ENCODE measurements around the gene RPL31.
"Not testable (repeated sequence)": the region's sequence is repeated elsewhere in the genome, so short reads cannot be mapped to it uniquely, and the experiment has no call there.

The RPL31 gene

GRCh38 chr2:101023327-101024107, 21.4 kb downstream of the RPL31 start:
- DNase-seq (ENCODE audit: extremely low read depth in 1 of 2, low read depth in 1 of 2): no peak

- no peak for DNase-seq (ENCODE audit: extremely low read depth in 1 of 2, low read depth in 1 of 2)
Measured at GRCh38 chr2:101025561-101025960, 23.5 kb downstream of the RPL31 start.

- no peak for DNase-seq (ENCODE audit: extremely low read depth in 1 of 2, low read depth in 1 of 2)
Measured at GRCh38 chr2:101026253-101026701, 24.2 kb downstream of the RPL31 start.

GRCh38 chr2:101026923-101027469, 24.9 kb downstream of the RPL31 start:
- DNase-seq (ENCODE audit: extremely low read depth in 1 of 2, low read depth in 1 of 2): no peak

- DNase-seq (ENCODE audit: extremely low read depth in 1 of 2, low read depth in 1 of 2): no peak
Measured at GRCh38 chr2:101027852-101028251, 25.8 kb downstream of the RPL31 start.

- no peak for DNase-seq (ENCODE audit: extremely low read depth in 1 of 2, low read depth in 1 of 2)
Measured at GRCh38 chr2:101030866-101031554, 28.9 kb downstream of the RPL31 start.

- no peak for DNase-seq (ENCODE audit: extremely low read depth in 1 of 2, low read depth in 1 of 2)
Measured at GRCh38 chr2:101032084-101032776, 30.1 kb downstream of the RPL31 start.

GRCh38 chr2:101036562-101036961, 34.5 kb downstream of the RPL31 start:
- DNase-seq (ENCODE audit: extremely low read depth in 1 of 2, low read depth in 1 of 2): no peak

- no peak for DNase-seq (ENCODE audit: extremely low read depth in 1 of 2, low read depth in 1 of 2)
Measured at GRCh38 chr2:101037161-101037755, 35.2 kb downstream of the RPL31 start.

- DNase-seq (ENCODE audit: extremely low read depth in 1 of 2, low read depth in 1 of 2): peak in 1 of 2 donors; percentile 10
Measured at GRCh38 chr2:101038455-101039255, 36.6 kb downstream of the RPL31 start.

- DNase-seq (ENCODE audit: extremely low read depth in 1 of 2, low read depth in 1 of 2): no peak
Measured at GRCh38 chr2:101040072-101040471, 38.0 kb downstream of the RPL31 start.

GRCh38 chr2:101040761-101041160, 38.7 kb downstream of the RPL31 start:
- no peak for DNase-seq (ENCODE audit: extremely low read depth in 1 of 2, low read depth in 1 of 2)

- DNase-seq (ENCODE audit: extremely low read depth in 1 of 2, low read depth in 1 of 2): no peak
Measured at GRCh38 chr2:101041413-101041812, 39.3 kb downstream of the RPL31 start.

- no peak for DNase-seq (ENCODE audit: extremely low read depth in 1 of 2, low read depth in 1 of 2)
Measured at GRCh38 chr2:101045330-101045729, 43.2 kb downstream of the RPL31 start.

- DNase-seq (ENCODE audit: extremely low read depth in 1 of 2, low read depth in 1 of 2): no peak
Measured at GRCh38 chr2:101047075-101047766, 45.1 kb downstream of the RPL31 start.

- DNase-seq (ENCODE audit: extremely low read depth in 1 of 2, low read depth in 1 of 2): no peak
Measured at GRCh38 chr2:101047774-101048173, 45.7 kb downstream of the RPL31 start.

- no peak for DNase-seq (ENCODE audit: extremely low read depth in 1 of 2, low read depth in 1 of 2)
Measured at GRCh38 chr2:101048756-101049155, 46.7 kb downstream of the RPL31 start.

- not testable (repeated sequence) for DNase-seq (ENCODE audit: extremely low read depth in 1 of 2, low read depth in 1 of 2)
Measured at GRCh38 chr2:101050886-101051285, 48.8 kb downstream of the RPL31 start.

- DNase-seq (ENCODE audit: extremely low read depth in 1 of 2, low read depth in 1 of 2): no peak
Measured at GRCh38 chr2:101052147-101052546, 50.1 kb downstream of the RPL31 start.

- no peak for DNase-seq (ENCODE audit: extremely low read depth in 1 of 2, low read depth in 1 of 2)
Measured at GRCh38 chr2:101053117-101053516, 51.0 kb downstream of the RPL31 start.

Data from stimulated activated CD8-positive, alpha-beta memory T cell treated with anti-CD3 and anti-CD28 coated beads, Interleukin-7, amount 100 ng/mL, for 48 hours (primary cell).